Measurements from ENCODE around the gene SASH1. TPM values are rescaled to one million over a fixed set of nuclear protein-coding genes. Genes with fewer than 3 reads are reported as not detected.

The SASH1 gene
- total RNA-seq, 1 experiment from 2014 or later = 19.2 TPM

- H3K27me3 ChIP-seq (replicated peaks; ENCODE audit: insufficient read depth, low read depth, low read length, poor library complexity) = no peaks in the 10 kb centered on the region
- BruUV-seq (replicated peaks) = TSS peak; percentile 9
- intact Hi-C loops (cut with micrococcal nuclease; ENCODE audit: unreplicated experiment) = no loop called here
- H3K9me3 ChIP-seq (ENCODE audit: low read depth, low read length, poor library complexity, severe bottlenecking) = no peaks in the 10 kb centered on the region
- no peak overlapping the region for H3K4me3 ChIP-seq (ENCODE audit: low read depth, low read length, poor library complexity, severe bottlenecking)
- no peaks in the 10 kb centered on the region for H3K36me3 ChIP-seq (ENCODE audit: insufficient read depth, low read length, poor library complexity, severe bottlenecking)
- H3K4me1 ChIP-seq (ENCODE audit: insufficient read depth, low read length, poor library complexity, severe bottlenecking) = peaks cover 8% of the 10 kb centered on the region
- CTCF ChIA-PET = no interaction called here
- DNase-seq (ENCODE audit: low spot score) = no peak
- no peak overlapping the region for H3K27ac ChIP-seq (ENCODE audit: low read depth, low read length, poor library complexity, severe bottlenecking)
- TF ChIP-seq EZH2 (IDR thresholded peaks at IDR 0.05; ENCODE audit: borderline replicate concordance, low read depth, low read length, poor library complexity, severe bottlenecking) (no peak), CTCF (conservative IDR thresholded peaks at IDR 0.05; ENCODE audit: low read depth, low read length) (no peak)
- POLR2A ChIA-PET (ENCODE audit: low non-redundant PET) = no interaction called here
Measured at GRCh38 chr6:148446681-148447080, 104.0 kb downstream of the SASH1 start.

- H3K4me3 ChIP-seq (ENCODE audit: low read depth, low read length, poor library complexity, severe bottlenecking) = no peak overlapping the region
- DNase-seq (ENCODE audit: low spot score) = no peak
- H3K27ac ChIP-seq (ENCODE audit: low read depth, low read length, poor library complexity, severe bottlenecking) = no peak overlapping the region
- no peaks in the 10 kb centered on the region for H3K27me3 ChIP-seq (replicated peaks; ENCODE audit: insufficient read depth, low read depth, low read length, poor library complexity)
- POLR2A ChIA-PET (ENCODE audit: low non-redundant PET) = no interaction called here
- no peaks in the 10 kb centered on the region for H3K4me1 ChIP-seq (ENCODE audit: insufficient read depth, low read length, poor library complexity, severe bottlenecking)
- H3K36me3 ChIP-seq (ENCODE audit: insufficient read depth, low read length, poor library complexity, severe bottlenecking) = no peaks in the 10 kb centered on the region
- TF ChIP-seq CTCF (conservative IDR thresholded peaks at IDR 0.05; ENCODE audit: low read depth, low read length) (no peak), EZH2 (IDR thresholded peaks at IDR 0.05; ENCODE audit: borderline replicate concordance, low read depth, low read length, poor library complexity, severe bottlenecking) (no peak)
- CTCF ChIA-PET = no interaction called here
- intact Hi-C loops (cut with micrococcal nuclease; ENCODE audit: unreplicated experiment) = no loop called here
- H3K9me3 ChIP-seq (ENCODE audit: low read depth, low read length, poor library complexity, severe bottlenecking) = no peaks in the 10 kb centered on the region
- BruUV-seq (replicated peaks) = no TSS peak
Measured at GRCh38 chr6:148447521-148448230, 105.0 kb downstream of the SASH1 start.

GRCh38 chr6:148448369-148449012 is 105.9 kb downstream of the SASH1 start:
- no peaks in the 10 kb centered on the region for H3K27me3 ChIP-seq (replicated peaks; ENCODE audit: insufficient read depth, low read depth, low read length, poor library complexity)
- no peak overlapping the region for H3K4me3 ChIP-seq (ENCODE audit: low read depth, low read length, poor library complexity, severe bottlenecking)
- POLR2A ChIA-PET (ENCODE audit: low non-redundant PET) = no interaction called here
- DNase-seq (ENCODE audit: low spot score) = no peak
- no peak overlapping the region for H3K27ac ChIP-seq (ENCODE audit: low read depth, low read length, poor library complexity, severe bottlenecking)
- no TSS peak for BruUV-seq (replicated peaks)
- CTCF ChIA-PET = no interaction called here
- no peaks in the 10 kb centered on the region for H3K9me3 ChIP-seq (ENCODE audit: low read depth, low read length, poor library complexity, severe bottlenecking)
- no peaks in the 10 kb centered on the region for H3K36me3 ChIP-seq (ENCODE audit: insufficient read depth, low read length, poor library complexity, severe bottlenecking)
- H3K4me1 ChIP-seq (ENCODE audit: insufficient read depth, low read length, poor library complexity, severe bottlenecking) = no peaks in the 10 kb centered on the region
- TF ChIP-seq EZH2 (IDR thresholded peaks at IDR 0.05; ENCODE audit: borderline replicate concordance, low read depth, low read length, poor library complexity, severe bottlenecking) (no peak), CTCF (conservative IDR thresholded peaks at IDR 0.05; ENCODE audit: low read depth, low read length) (no peak)
- intact Hi-C loops (cut with micrococcal nuclease; ENCODE audit: unreplicated experiment) = no loop called here

All from A673 (cell line).